Neural cell (in vitro differentiated cells): ENCODE results near the gene HDLBP. TPM values are rescaled to one million over a fixed set of nuclear protein-coding genes. Genes with fewer than 3 reads are reported as not detected.
A peak's percentile ranks its signal among the peaks of the same experiment; 100 is the strongest.

ENCODE experiments used
- H2AFZ ChIP-seq: fragments of 200-600, 300-800 bp; sonication (generic), shearing (Covaris generic); 2 replicates; pipeline ENCODE4 v1.6.0; 2014; ENCODE audit warnings: low read depth, mild to moderate bottlenecking, antibody characterized with exemption, low read length, moderate library complexity
- H3F3A ChIP-seq: fragments of 200-600 bp; shearing (Covaris generic); 2 replicates; pipeline ENCODE4 v1.6.1; 2016; ENCODE audit warnings: mild to moderate bottlenecking, moderate library complexity, mixed read lengths, antibody characterized with exemption, low read length; ENCODE audit not compliant: insufficient read depth, poor library complexity, severe bottlenecking
- H3K27ac ChIP-seq: fragments of 200-600, 300-800 bp; sonication (generic), shearing (Covaris generic); 2 replicates; pipeline ENCODE4 v1.5.1; 2014; ENCODE audit warnings: mild to moderate bottlenecking, low read length, moderate library complexity
- H3K27me3 ChIP-seq: fragments of 300-800, 200-600 bp; sonication (generic), shearing (Covaris generic); 2 replicates; pipeline ENCODE4 v1.6.0; 2014; ENCODE audit warnings: mild to moderate bottlenecking, low read depth, low read length, moderate library complexity; ENCODE audit not compliant: insufficient read depth
- H3K36me3 ChIP-seq: fragments of 300-800, 200-600 bp; sonication (generic), shearing (Covaris generic); 2 replicates; pipeline ENCODE4 v1.5.1; 2014; ENCODE audit warnings: mild to moderate bottlenecking, antibody characterized with exemption, low read length, moderate library complexity; ENCODE audit not compliant: insufficient read depth
- H3K4me2 ChIP-seq: fragments of 300-800, 200-600 bp; sonication (generic), shearing (Covaris generic); 2 replicates; pipeline ENCODE4 v1.6.0; 2014; ENCODE audit warnings: mild to moderate bottlenecking, low read length
- H3K4me3 ChIP-seq: fragments of 300-800, 200-600 bp; sonication (generic), shearing (Covaris generic); 2 replicates; pipeline ENCODE4 v1.5.1; 2014; ENCODE audit warnings: mild to moderate bottlenecking, low read length, moderate library complexity
- H3K79me2 ChIP-seq: fragments of 200-600 bp; shearing (Covaris generic); replicated peaks from 2 replicates; pipeline ENCODE4 v1.6.0; 2014; ENCODE audit warnings: mild to moderate bottlenecking, low read length, moderate library complexity; ENCODE audit not compliant: insufficient read depth
- H3K9ac ChIP-seq: fragments of 300-800, 200-600 bp; sonication (generic), shearing (Covaris generic); 2 replicates; pipeline ENCODE4 v1.6.1; 2016; ENCODE audit warnings: mild to moderate bottlenecking, low read length, mixed read lengths
- H3K9me2 ChIP-seq: fragments of 200-600 bp; shearing (Covaris generic); 2 replicates; pipeline ENCODE4 v1.6.1; 2016; ENCODE audit warnings: mild to moderate bottlenecking, low read length, mixed read lengths; ENCODE audit not compliant: insufficient read depth
- H3K9me3 ChIP-seq: fragments of 200-600, 300-800 bp; sonication (generic), shearing (Covaris generic); 2 replicates; pipeline ENCODE4 v1.6.1; 2016; ENCODE audit warnings: mild to moderate bottlenecking, mixed run types, low read length, moderate library complexity, mixed read lengths
- H4K20me1 ChIP-seq: fragments of 200-600 bp; shearing (Covaris generic); 2 replicates; pipeline ENCODE4 v1.6.1; 2016; ENCODE audit warnings: mild to moderate bottlenecking, mixed run types; ENCODE audit not compliant: insufficient read depth
- EP300 ChIP-seq: fragments of 450-650 bp; conservative IDR thresholded peaks from 2 replicates; pipeline ENCODE4 v1.6.1; 2014; ENCODE audit warnings: antibody characterized with exemption, mild to moderate bottlenecking, moderate library complexity; ENCODE audit not compliant: poor library complexity, severe bottlenecking
- EZH2 ChIP-seq: fragments of 200-600, 300-800 bp; shearing (Covaris generic), sonication (generic); IDR thresholded peaks from 2 replicates; pipeline ENCODE4 v1.6.1; 2014; ENCODE audit warnings: antibody characterized with exemption, low read length, borderline replicate concordance, mild to moderate bottlenecking; ENCODE audit not compliant: insufficient read depth, poor library complexity, severe bottlenecking
- MXI1 ChIP-seq: fragments of 450-650 bp; conservative IDR thresholded peaks from 2 replicates; pipeline ENCODE4 v1.6.1; 2014; ENCODE audit warnings: antibody characterized with exemption, mild to moderate bottlenecking; ENCODE audit not compliant: poor library complexity, severe bottlenecking
- POLR2AphosphoS5 ChIP-seq: IDR thresholded peaks from 2 replicates; pipeline ENCODE4 v1.6.1; 2012
- RAD21 ChIP-seq: fragments of 450-650 bp; conservative IDR thresholded peaks from 2 replicates; pipeline ENCODE4 v1.6.1; 2014; ENCODE audit warnings: antibody characterized with exemption, mild to moderate bottlenecking, moderate library complexity
- SMC3 ChIP-seq: fragments of 450-650 bp; conservative IDR thresholded peaks from 2 replicates; pipeline ENCODE4 v1.6.1; 2014; ENCODE audit warnings: antibody characterized with exemption, mild to moderate bottlenecking, moderate library complexity; ENCODE audit not compliant: poor library complexity
- TAF1 ChIP-seq: IDR thresholded peaks from 2 replicates; pipeline ENCODE4 v1.6.1; 2012; ENCODE audit warnings: low read depth
- polyA plus RNA-seq: library from polyadenylated mRNA; depleted of rRNA; stranded (reverse); fragments of >200 nt; gene quantifications from 2 replicates; pipeline ENCODE4 v1.2.3, GENCODE V29; 2014
- TF ChIP-seq, protein P1 (sequence below): fragments of 450-650 bp; IDR thresholded peaks from 2 replicates; pipeline ENCODE4 v1.5.1; 2014; ENCODE audit warnings: antibody characterized with exemption, mild to moderate bottlenecking, moderate library complexity; ENCODE audit not compliant: poor library complexity, severe bottlenecking
- TF ChIP-seq, protein P2 (sequence below): IDR thresholded peaks from 2 replicates; pipeline ENCODE4 v1.6.1; 2012; ENCODE audit warnings: borderline replicate concordance

The HDLBP gene
- polyA plus RNA-seq, 1 donor from 2014 or later, result 61.9 TPM

DNA sequence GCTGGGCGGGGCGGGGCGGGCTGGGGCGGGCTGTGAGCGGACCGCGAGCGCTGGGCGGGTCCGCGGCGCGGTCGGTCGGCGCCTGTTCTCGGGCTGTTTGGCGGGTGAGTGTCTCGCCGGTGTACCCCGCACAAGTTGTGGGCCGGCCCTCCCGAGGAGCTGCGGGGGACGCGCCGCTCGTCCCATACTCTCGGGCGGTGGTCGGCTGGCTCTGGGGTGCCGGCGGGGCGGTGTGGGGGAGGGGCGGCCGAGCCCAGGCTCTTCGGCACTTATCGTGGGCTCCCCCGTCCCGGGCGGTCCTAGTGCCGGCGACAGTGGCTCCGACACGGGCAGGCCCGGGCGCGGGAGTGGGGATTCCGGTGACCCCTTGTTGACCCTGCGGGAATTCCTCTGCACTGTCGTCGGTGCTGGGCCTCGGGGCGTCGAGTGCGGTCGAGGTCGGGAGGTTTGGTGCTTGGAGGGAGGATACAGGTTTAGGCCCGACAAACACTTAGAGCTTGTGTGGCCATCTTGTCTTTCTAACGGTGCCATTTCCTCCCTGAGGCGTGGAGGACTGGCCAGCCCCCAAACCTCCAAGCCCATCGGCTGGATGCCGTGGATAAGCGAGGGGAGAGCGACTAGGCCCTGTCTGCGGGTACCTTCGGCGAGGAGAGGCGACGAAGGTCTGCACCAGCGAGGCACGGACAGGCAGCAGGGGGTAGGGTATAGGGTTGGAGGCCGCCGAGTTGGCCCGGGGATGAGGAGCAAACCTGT is 583 bp upstream of the HDLBP start, which contains the start of gene SEPTIN2:
Gene SEPTIN2 (plus strand): TSS at position 47 of the 753 bp plus-strand sequence. CDS start 8,308 bp downstream, outside the sequence.
- H3K9me2 ChIP-seq, result no peaks in the 10 kb centered on the region
- H4K20me1 ChIP-seq, result no peaks in the 10 kb centered on the region
- no peaks in the 10 kb centered on the region for H3F3A ChIP-seq
- peaks cover 77% of the 10 kb centered on the region for H3K79me2 ChIP-seq
- no peaks in the 10 kb centered on the region for H3K9me3 ChIP-seq
- H3K27ac ChIP-seq, result peak within 1 kb of the TSS; percentile 96
- peak within 1 kb of the TSS; percentile 94 for H3K4me3 ChIP-seq
- H3K27me3 ChIP-seq, result no peaks in the 10 kb centered on the region
- H3K4me2 ChIP-seq, result peak within 1 kb of the TSS; percentile 91
- H3K9ac ChIP-seq, result peak within 1 kb of the TSS; percentile 94
- TF ChIP-seq EP300, result peak; percentile 55
- TF ChIP-seq TAF1, result no peak
- peak; percentile 45 for TF ChIP-seq MXI1
- TF ChIP-seq, protein P1, sequence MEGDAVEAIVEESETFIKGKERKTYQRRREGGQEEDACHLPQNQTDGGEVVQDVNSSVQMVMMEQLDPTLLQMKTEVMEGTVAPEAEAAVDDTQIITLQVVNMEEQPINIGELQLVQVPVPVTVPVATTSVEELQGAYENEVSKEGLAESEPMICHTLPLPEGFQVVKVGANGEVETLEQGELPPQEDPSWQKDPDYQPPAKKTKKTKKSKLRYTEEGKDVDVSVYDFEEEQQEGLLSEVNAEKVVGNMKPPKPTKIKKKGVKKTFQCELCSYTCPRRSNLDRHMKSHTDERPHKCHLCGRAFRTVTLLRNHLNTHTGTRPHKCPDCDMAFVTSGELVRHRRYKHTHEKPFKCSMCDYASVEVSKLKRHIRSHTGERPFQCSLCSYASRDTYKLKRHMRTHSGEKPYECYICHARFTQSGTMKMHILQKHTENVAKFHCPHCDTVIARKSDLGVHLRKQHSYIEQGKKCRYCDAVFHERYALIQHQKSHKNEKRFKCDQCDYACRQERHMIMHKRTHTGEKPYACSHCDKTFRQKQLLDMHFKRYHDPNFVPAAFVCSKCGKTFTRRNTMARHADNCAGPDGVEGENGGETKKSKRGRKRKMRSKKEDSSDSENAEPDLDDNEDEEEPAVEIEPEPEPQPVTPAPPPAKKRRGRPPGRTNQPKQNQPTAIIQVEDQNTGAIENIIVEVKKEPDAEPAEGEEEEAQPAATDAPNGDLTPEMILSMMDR, result no peak
- TF ChIP-seq POLR2AphosphoS5, result peak; percentile 89
- TF ChIP-seq SMC3, result peak; percentile 28
- no peak for TF ChIP-seq EZH2
- peak; percentile 26 for TF ChIP-seq RAD21
- TF ChIP-seq, protein P2, sequence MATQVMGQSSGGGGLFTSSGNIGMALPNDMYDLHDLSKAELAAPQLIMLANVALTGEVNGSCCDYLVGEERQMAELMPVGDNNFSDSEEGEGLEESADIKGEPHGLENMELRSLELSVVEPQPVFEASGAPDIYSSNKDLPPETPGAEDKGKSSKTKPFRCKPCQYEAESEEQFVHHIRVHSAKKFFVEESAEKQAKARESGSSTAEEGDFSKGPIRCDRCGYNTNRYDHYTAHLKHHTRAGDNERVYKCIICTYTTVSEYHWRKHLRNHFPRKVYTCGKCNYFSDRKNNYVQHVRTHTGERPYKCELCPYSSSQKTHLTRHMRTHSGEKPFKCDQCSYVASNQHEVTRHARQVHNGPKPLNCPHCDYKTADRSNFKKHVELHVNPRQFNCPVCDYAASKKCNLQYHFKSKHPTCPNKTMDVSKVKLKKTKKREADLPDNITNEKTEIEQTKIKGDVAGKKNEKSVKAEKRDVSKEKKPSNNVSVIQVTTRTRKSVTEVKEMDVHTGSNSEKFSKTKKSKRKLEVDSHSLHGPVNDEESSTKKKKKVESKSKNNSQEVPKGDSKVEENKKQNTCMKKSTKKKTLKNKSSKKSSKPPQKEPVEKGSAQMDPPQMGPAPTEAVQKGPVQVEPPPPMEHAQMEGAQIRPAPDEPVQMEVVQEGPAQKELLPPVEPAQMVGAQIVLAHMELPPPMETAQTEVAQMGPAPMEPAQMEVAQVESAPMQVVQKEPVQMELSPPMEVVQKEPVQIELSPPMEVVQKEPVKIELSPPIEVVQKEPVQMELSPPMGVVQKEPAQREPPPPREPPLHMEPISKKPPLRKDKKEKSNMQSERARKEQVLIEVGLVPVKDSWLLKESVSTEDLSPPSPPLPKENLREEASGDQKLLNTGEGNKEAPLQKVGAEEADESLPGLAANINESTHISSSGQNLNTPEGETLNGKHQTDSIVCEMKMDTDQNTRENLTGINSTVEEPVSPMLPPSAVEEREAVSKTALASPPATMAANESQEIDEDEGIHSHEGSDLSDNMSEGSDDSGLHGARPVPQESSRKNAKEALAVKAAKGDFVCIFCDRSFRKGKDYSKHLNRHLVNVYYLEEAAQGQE, result peak; percentile 53
- peak within 1 kb of the TSS; percentile 83 for H2AFZ ChIP-seq
- no peaks in the 10 kb centered on the region for H3K36me3 ChIP-seq

DNA sequence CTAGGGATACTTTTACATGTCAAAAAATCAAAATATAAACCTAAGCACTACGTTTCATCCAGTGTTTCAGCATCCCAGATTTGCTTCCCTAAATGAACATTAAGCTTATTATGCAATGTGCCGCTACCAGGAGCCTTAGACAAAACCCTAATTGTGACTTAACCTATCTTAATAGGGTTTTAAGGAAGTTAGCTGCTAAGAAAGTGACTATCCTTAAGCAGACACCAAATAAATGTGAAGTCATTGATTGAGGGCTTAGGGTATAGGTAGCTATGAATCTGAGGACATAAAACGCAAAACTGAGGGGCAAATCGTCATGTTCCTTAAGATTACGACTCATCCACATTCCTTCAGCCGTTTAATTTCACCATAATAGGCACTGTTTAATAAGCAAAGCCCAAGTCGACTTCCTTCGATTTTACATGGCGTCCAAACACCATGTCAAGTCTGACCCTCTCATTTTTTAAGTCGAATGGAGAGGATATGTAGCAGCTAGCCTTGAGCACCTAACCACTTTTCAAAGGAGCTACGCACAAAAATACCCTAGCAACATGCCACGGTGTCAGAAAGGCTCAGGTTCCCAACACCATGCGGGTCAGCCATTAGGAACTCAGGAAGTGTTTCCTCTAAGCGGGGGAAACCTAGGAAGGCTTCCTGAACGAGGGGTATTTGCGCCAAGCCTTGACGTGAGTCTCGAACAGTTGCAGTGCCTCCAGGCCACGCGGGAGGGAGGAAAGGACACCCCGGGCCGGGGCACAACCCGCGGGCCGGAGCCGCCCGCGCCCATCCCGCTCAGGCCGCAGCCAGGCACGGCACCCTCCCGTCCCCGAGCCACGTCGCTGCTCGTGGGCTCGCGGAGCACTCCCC is 1.0 kb downstream of the HDLBP start:
- Histone ChIP-seq H3K4me3 (peak overlapping the region; percentile 94), H3K27me3 (no peaks in the 10 kb centered on the region), H3K4me2 (peak overlapping the region; percentile 90), H3K79me2 (peaks cover 61% of the 10 kb centered on the region), H2AFZ (peak overlapping the region; percentile 83), H3K9me3 (no peaks in the 10 kb centered on the region), H3K27ac (peak overlapping the region; percentile 96), H4K20me1 (no peaks in the 10 kb centered on the region), H3K36me3 (no peaks in the 10 kb centered on the region), H3K9me2 (no peaks in the 10 kb centered on the region), H3F3A (no peaks in the 10 kb centered on the region), H3K9ac (peak overlapping the region; percentile 90)
- TF ChIP-seq EZH2 (no peak), MXI1 (peak; percentile 73)
- TF ChIP-seq, protein P2, result no peak
